DND-41 (cell line): Measurements from ENCODE around the gene TRIM5.

Experiments used
- ATAC-seq: fragments of 200-7000 bp; cut with Tn5 transposase; 3 replicates; pipeline ENCODE4 v1.9.1; 2021; ENCODE audit warnings: low read depth; ENCODE audit not compliant: insufficient read depth
- DNase-seq: peaks from one replicate; pipeline ENCODE4 v3.0.0-alpha.2; 2020
- H2AFZ ChIP-seq: 2 replicates; pipeline ENCODE4 v1.6.0; 2012; ENCODE audit warnings: low read depth, low read length
- H3K27ac ChIP-seq: 2 replicates; pipeline ENCODE4 v1.5.1; 2012; ENCODE audit warnings: low read length, inconsistent platforms
- H3K27me3 ChIP-seq: fragments of 200-600 bp; sonication (generic); 2 replicates; pipeline ENCODE4 v1.6.0; 2012; ENCODE audit warnings: low read length, mild to moderate bottlenecking, inconsistent platforms; ENCODE audit not compliant: insufficient read depth, poor library complexity
- H3K36me3 ChIP-seq: 2 replicates; pipeline ENCODE4 v1.5.1; 2012; ENCODE audit warnings: low read length, inconsistent platforms; ENCODE audit not compliant: insufficient read depth
- H3K4me1 ChIP-seq: 2 replicates; pipeline ENCODE4 v1.5.1; 2012; ENCODE audit warnings: mild to moderate bottlenecking, low read length; ENCODE audit not compliant: insufficient read depth
- H3K4me2 ChIP-seq: 2 replicates; pipeline ENCODE4 v1.6.0; 2012; ENCODE audit warnings: mild to moderate bottlenecking, moderate library complexity, low read length, inconsistent platforms; ENCODE audit not compliant: insufficient read depth
- H3K4me3 ChIP-seq, 2 experiments: fragments of 200-600 bp in 1 of 2; shearing (Covaris generic) in 1 of 2; 2 replicates each; pipeline ENCODE4 v1.5.1; 2012 to 2016; ENCODE audit warnings: inconsistent platforms in 2 of 2, low read length in 2 of 2, mild to moderate bottlenecking in 2 of 2, low read depth in 1 of 2, moderate library complexity in 1 of 2
- H3K79me2 ChIP-seq: 2 replicates; pipeline ENCODE4 v1.6.0; 2012; ENCODE audit warnings: low read length, inconsistent platforms; ENCODE audit not compliant: insufficient read depth
- H3K9ac ChIP-seq: 2 replicates; pipeline ENCODE4 v1.6.0; 2012; ENCODE audit warnings: low read depth, mild to moderate bottlenecking, inconsistent platforms, low read length, moderate library complexity
- H3K9me3 ChIP-seq: 2 replicates; pipeline ENCODE4 v1.5.1; 2012; ENCODE audit warnings: low read length, moderate library complexity, mild to moderate bottlenecking, inconsistent platforms; ENCODE audit not compliant: insufficient read depth, severe bottlenecking
- H4K20me1 ChIP-seq: 2 replicates; pipeline ENCODE4 v1.6.0; 2012; ENCODE audit warnings: low read length; ENCODE audit not compliant: insufficient read depth
- EZH2 ChIP-seq: IDR thresholded peaks from 3 replicates; pipeline ENCODE4 v1.6.1; 2012; ENCODE audit warnings: borderline replicate concordance, low read depth, mild to moderate bottlenecking, moderate library complexity, low read length, inconsistent platforms; ENCODE audit not compliant: severe bottlenecking
- TF ChIP-seq, protein P1 (sequence below): IDR thresholded peaks from 2 replicates; pipeline ENCODE4 v1.5.1; 2012; ENCODE audit warnings: borderline replicate concordance, low read length, moderate library complexity, mild to moderate bottlenecking; ENCODE audit not compliant: poor library complexity, severe bottlenecking; ENCODE audit errors: extremely low read depth

The TRIM5 gene, protein sequence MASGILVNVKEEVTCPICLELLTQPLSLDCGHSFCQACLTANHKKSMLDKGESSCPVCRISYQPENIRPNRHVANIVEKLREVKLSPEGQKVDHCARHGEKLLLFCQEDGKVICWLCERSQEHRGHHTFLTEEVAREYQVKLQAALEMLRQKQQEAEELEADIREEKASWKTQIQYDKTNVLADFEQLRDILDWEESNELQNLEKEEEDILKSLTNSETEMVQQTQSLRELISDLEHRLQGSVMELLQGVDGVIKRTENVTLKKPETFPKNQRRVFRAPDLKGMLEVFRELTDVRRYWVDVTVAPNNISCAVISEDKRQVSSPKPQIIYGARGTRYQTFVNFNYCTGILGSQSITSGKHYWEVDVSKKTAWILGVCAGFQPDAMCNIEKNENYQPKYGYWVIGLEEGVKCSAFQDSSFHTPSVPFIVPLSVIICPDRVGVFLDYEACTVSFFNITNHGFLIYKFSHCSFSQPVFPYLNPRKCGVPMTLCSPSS

DNA sequence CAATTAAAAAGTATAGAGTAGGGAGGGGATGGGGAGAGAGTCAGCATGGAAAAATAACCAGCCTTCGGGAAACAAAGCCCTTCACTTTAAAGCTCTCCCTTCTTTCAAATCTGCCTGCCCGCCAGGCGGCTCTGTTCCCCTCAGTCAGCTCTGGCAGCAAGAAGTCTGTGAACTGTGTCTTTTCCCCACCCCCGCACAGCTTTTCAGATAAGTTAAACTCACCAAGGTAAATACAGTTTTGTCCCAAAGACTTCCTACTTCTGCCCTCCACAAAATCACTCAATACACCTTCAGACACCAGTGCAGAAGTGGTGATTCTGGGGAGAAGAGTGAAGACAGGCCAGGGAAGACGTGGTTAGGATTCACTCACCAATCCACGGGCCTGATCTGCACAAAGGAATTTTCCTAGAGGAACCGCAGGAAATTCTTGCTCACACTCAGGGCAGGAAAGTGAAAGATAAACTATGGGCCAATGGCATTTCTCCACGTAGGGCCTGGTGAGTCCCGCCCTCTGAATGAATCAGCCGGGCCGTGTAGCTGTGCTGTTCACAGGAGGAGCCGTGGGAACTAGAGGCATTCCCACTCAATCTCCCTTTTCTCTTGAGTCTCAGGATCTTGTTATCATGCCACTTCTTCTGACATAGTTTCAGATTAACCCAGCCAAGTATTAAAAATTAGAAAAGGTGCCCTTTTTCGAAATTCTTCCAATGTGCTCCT, at the start of gene TRIM5:
TRIM5 (minus strand) TSS at position 429 of the 717 bp plus-strand sequence. CDS start 4,897 bp downstream, outside the sequence.
- Histone ChIP-seq H3K4me2 (peak within 1 kb of the TSS; percentile 72), H3K9me3 (no peaks in the 10 kb centered on the region)
- peak; percentile 85 for ATAC-seq

DNA sequence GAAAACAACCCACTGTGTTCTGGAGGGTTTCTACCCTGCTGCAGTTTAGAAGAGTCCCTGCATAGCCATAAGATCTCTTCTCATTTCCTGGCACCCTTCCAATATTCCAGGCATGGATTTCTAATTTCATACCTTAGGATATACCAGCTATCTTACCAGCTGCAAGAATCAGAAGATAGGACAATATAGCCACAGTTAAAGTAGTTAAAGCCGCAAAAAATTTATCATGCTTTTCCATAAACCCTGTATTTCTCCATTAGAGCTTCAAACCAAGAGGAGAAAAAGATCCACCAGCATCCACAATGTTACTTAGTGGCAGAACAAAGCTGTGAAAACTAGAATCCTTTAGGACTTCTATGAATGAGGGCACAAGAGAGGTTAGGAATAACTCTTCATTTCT, 42.8 kb upstream of the TRIM5 start:
- no peaks in the 10 kb centered on the region for H3K79me2 ChIP-seq
- H2AFZ ChIP-seq = no peak overlapping the region
- no peak overlapping the region for H3K27ac ChIP-seq
- H3K27me3 ChIP-seq = no peaks in the 10 kb centered on the region
- no peak overlapping the region for H3K9ac ChIP-seq
- H3K36me3 ChIP-seq = no peaks in the 10 kb centered on the region
- no peak overlapping the region for H3K4me2 ChIP-seq
- H3K9me3 ChIP-seq = no peaks in the 10 kb centered on the region
- TF ChIP-seq EZH2 = no peak
- TF ChIP-seq, protein P1, sequence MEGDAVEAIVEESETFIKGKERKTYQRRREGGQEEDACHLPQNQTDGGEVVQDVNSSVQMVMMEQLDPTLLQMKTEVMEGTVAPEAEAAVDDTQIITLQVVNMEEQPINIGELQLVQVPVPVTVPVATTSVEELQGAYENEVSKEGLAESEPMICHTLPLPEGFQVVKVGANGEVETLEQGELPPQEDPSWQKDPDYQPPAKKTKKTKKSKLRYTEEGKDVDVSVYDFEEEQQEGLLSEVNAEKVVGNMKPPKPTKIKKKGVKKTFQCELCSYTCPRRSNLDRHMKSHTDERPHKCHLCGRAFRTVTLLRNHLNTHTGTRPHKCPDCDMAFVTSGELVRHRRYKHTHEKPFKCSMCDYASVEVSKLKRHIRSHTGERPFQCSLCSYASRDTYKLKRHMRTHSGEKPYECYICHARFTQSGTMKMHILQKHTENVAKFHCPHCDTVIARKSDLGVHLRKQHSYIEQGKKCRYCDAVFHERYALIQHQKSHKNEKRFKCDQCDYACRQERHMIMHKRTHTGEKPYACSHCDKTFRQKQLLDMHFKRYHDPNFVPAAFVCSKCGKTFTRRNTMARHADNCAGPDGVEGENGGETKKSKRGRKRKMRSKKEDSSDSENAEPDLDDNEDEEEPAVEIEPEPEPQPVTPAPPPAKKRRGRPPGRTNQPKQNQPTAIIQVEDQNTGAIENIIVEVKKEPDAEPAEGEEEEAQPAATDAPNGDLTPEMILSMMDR = no peak
- no peaks in the 10 kb centered on the region for H3K4me1 ChIP-seq
- ATAC-seq = no peak
- H3K4me3 ChIP-seq = no peak overlapping the region
- no peaks in the 10 kb centered on the region for H4K20me1 ChIP-seq
- no peak for DNase-seq

More for the DNA sequence above, at the start of gene TRIM5:
- Histone ChIP-seq H3K4me3 (peak within 1 kb of the TSS; percentile 45 to 79), H3K79me2 (peaks cover 25% of the 10 kb centered on the region), H3K27ac (peak within 1 kb of the TSS; percentile 93), H3K9ac (peak within 1 kb of the TSS; percentile 68), H3K4me1 (peaks cover 38% of the 10 kb centered on the region), H3K36me3 (peaks cover under 1% of the 10 kb centered on the region), H2AFZ (peak within 1 kb of the TSS; percentile 94), H4K20me1 (no peaks in the 10 kb centered on the region; the same call in 1 of the 2 replicates), H3K27me3 (no peaks in the 10 kb centered on the region)
- TF ChIP-seq EZH2 = no peak
- TF ChIP-seq, protein P1 = peak; percentile 74
- peak; percentile 81 for DNase-seq

DNA sequence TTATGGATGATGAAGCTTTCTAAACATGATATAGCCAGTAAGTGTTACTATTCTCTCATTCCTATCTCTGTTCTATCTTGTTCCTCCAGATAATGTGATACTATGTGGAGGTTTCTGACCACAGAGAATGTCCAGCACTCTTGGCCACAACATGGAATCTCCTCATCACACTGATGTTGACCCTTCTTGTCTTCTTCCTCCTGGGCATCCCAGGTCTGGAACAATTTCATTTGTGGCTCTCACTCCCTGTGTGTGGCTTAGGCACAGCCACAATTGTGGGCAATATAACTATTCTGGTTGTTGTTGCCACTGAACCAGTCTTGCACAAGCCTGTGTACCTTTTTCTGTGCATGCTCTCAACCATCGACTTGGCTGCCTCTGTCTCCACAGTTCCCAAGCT, 41.5 kb upstream of the TRIM5 start:
- DNase-seq = no peak
- Histone ChIP-seq H3K9me3 (no peaks in the 10 kb centered on the region), H3K27me3 (no peaks in the 10 kb centered on the region)

More for the DNA sequence above, 41.5 kb upstream of the TRIM5 start:
- Histone ChIP-seq H3K27ac (no peak overlapping the region), H3K9ac (no peak overlapping the region), H3K79me2 (no peaks in the 10 kb centered on the region), H3K36me3 (no peaks in the 10 kb centered on the region), H3K4me1 (no peaks in the 10 kb centered on the region), H2AFZ (no peak overlapping the region), H3K4me2 (no peak overlapping the region), H4K20me1 (no peaks in the 10 kb centered on the region), H3K4me3 (no peak overlapping the region)
- TF ChIP-seq, protein P1 = no peak
- TF ChIP-seq EZH2 = no peak
- no peak for ATAC-seq
